ENCODE results near the gene BMP10.
"Not testable (repeated sequence)": the region's sequence is repeated elsewhere in the genome, so short reads cannot be mapped to it uniquely, and the experiment has no call there.

BMP10 gene

GRCh38 chr2:68871159-68871764, at the start of gene BMP10:
TSS of gene BMP10 (minus strand) at chr2:68871397. CDS start at chr2:68871358, 39 bp downstream.
- no peak for FAIRE-seq

GRCh38 chr2:68920481-68921170, 49.4 kb upstream of the BMP10 start:
- FAIRE-seq: no peak

GRCh38 chr2:68918497-68918896, 47.3 kb upstream of the BMP10 start:
- no peak for FAIRE-seq

GRCh38 chr2:68917034-68917718, 46.0 kb upstream of the BMP10 start:
- peak; percentile 51 for FAIRE-seq

GRCh38 chr2:68916226-68916625, 45.0 kb upstream of the BMP10 start:
- FAIRE-seq: no peak

- FAIRE-seq: no peak
These were observed 44.2 kb upstream of the BMP10 start for GRCh38 chr2:68915393-68915792.

- FAIRE-seq: no peak
These were observed 42.2 kb upstream of the BMP10 start for GRCh38 chr2:68913359-68913758.

- no peak for FAIRE-seq
These were observed 41.5 kb upstream of the BMP10 start for GRCh38 chr2:68912732-68913131.

GRCh38 chr2:68912111-68912510, 40.9 kb upstream of the BMP10 start:
- no peak for FAIRE-seq

- no peak for FAIRE-seq
These were observed 40.5 kb upstream of the BMP10 start for GRCh38 chr2:68911709-68912108.

GRCh38 chr2:68911246-68911645, 40.0 kb upstream of the BMP10 start:
- FAIRE-seq: no peak

- FAIRE-seq: peak; percentile 82
These were observed 38.8 kb upstream of the BMP10 start for GRCh38 chr2:68909793-68910674.

GRCh38 chr2:68908392-68908970, 37.3 kb upstream of the BMP10 start:
- FAIRE-seq: no peak

GRCh38 chr2:68907920-68908253, 36.7 kb upstream of the BMP10 start:
- FAIRE-seq: no peak

- FAIRE-seq: no peak
These were observed 36.2 kb upstream of the BMP10 start for GRCh38 chr2:68907232-68907919.

GRCh38 chr2:68906716-68907115, 35.5 kb upstream of the BMP10 start:
- no peak for FAIRE-seq

- no peak for FAIRE-seq
These were observed 33.9 kb upstream of the BMP10 start for GRCh38 chr2:68905116-68905515.

- FAIRE-seq: no peak
These were observed 30.4 kb upstream of the BMP10 start for GRCh38 chr2:68901561-68901960.

- no peak for FAIRE-seq
These were observed 30.0 kb upstream of the BMP10 start for GRCh38 chr2:68901199-68901514.

- FAIRE-seq: no peak
These were observed 29.4 kb upstream of the BMP10 start for GRCh38 chr2:68900496-68901198.

- FAIRE-seq: not testable (repeated sequence)
These were observed 24.8 kb upstream of the BMP10 start for GRCh38 chr2:68895981-68896380.

- FAIRE-seq: no peak
These were observed 18.3 kb upstream of the BMP10 start for GRCh38 chr2:68889500-68889899.

Measured in islet of Langerhans (tissue), 1 donor.